ENCODE measurements around the gene WDR88. TPM values are rescaled to one million over a fixed set of nuclear protein-coding genes. Genes with fewer than 3 reads are reported as not detected.
"Not testable (repeated sequence)": the region's sequence is repeated elsewhere in the genome, so short reads cannot be mapped to it uniquely, and the experiment has no call there.

The WDR88 gene
- total RNA-seq, 1 donor from 2014 or later = not detected

DNA sequence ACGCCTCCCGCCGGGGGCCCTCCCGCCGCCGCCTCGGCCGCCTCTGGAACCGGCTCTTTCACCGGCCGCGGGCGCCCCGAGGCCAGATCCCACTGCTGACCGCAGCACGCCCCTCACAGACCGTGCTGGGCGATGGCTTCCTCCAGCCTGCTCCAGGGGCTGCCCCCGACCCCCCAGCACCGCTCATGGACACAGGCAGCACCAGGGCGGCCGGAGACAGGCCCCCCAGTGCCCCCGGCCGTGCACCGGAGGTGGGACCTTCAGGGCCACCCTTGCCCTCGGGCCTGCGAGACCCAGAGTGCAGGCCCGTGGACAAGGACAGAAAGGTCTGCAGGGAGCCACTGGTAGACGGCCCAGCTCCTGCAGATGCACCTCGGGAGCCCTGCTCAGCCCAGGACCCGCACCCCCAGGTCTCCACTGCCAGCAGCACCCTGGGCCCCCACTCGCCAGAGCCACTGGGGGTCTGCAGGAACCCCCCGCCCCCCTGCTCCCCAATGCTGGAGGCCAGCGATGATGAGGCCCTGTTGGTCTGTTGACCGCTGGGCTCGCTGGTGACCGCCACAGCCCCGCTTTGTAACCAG is 75.2 kb downstream of the WDR88 start:
- FAIRE-seq = no peak
- no peaks in the 10 kb centered on the region for H3K36me3 ChIP-seq (ENCODE audit: control insufficient read depth, insufficient read depth, low read length)
- no peaks in the 10 kb centered on the region for H3K27me3 ChIP-seq (ENCODE audit: control insufficient read depth, insufficient read depth, low read length)
- TF ChIP-seq CTCF (IDR thresholded peaks at IDR 0.05; ENCODE audit: insufficient read depth, low read length, severe bottlenecking) = no peak
- H3K4me3 ChIP-seq (ENCODE audit: low read depth, low read length) = no peak overlapping the region
- no peak for DNase-seq (ENCODE audit: low read depth)

DNA sequence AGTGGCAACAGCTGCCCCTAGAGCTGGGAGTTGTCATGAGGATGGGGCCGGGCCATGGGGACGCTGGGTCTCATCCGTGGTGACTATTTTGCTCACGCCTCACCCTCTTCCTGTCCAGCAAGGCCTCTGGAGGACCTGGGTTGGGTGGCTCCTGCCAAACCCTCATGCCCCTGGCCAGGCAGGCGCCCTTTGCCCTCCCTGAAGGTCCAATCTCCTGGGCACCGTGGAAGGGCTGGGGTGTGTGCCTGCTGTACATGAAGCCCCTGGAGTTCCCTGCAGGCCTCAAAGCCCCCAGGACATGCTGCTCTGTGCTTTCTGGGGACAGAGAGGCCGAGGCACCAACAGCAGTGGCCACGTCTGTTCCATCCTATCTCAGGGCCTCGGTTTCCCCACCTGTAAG is 76.0 kb downstream of the WDR88 start:
- no peak for FAIRE-seq
- DNase-seq (ENCODE audit: low read depth) = no peak
- Histone ChIP-seq H3K4me3 (ENCODE audit: low read depth, low read length) (no peak overlapping the region), H3K36me3 (ENCODE audit: control insufficient read depth, insufficient read depth, low read length) (no peaks in the 10 kb centered on the region), H3K27me3 (ENCODE audit: control insufficient read depth, insufficient read depth, low read length) (no peaks in the 10 kb centered on the region)
- no peak for TF ChIP-seq CTCF (IDR thresholded peaks at IDR 0.05; ENCODE audit: insufficient read depth, low read length, severe bottlenecking)

GRCh38 chr19:33208371-33208895 is 76.5 kb downstream of the WDR88 start:
- TF ChIP-seq CTCF (IDR thresholded peaks at IDR 0.05; ENCODE audit: insufficient read depth, low read length, severe bottlenecking) = no peak
- no peak for DNase-seq (ENCODE audit: low read depth)
- no peak overlapping the region for H3K4me3 ChIP-seq (ENCODE audit: low read depth, low read length)
- H3K27me3 ChIP-seq (ENCODE audit: control insufficient read depth, insufficient read depth, low read length) = no peaks in the 10 kb centered on the region
- H3K36me3 ChIP-seq (ENCODE audit: control insufficient read depth, insufficient read depth, low read length) = no peaks in the 10 kb centered on the region
- no peak for FAIRE-seq

DNA sequence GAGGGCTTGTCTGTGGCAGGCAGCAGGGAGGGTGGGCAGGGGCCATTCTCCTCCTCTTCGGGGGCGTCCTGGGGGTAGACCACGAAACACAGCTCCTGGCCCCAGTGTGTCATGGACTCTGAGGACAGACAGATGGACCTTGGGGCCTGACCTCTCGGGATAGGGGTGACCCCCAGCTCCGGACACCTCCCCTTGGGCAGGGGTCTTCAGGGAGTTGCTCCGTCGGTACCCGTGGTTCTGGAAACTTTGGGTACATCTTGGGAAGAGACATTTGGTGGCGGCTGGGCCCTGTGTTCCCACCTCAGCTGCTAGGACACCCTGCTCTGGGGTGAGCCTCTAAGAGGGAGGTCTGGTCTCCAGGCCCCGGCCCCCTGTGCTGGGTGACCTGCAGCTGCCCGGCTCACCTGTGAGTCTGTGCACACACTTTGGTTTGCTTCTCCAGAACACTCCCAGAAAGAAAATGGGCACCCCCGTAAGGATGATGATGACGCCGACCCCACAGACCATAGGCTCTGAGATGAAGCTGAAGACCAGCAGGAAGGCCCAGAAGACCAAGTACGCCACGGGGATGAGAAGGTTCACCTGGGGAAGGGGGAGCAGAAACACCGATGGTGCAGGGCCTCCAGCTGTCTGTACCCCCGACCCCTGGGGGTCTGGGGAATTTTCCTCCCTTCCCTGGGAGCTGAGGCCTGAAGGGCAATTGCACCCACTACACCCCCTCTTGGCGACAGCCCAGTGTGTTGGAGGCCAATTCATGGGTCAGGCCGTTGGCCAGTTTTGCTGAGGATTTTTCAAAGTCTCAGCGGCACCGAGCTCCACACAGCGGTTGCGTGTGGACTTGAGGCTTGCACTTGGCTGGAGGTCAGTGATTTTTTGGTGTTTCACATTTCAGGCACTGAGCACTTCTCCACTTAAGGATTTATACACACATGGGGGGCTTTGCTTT is 77.3 kb downstream of the WDR88 start:
- DNase-seq (ENCODE audit: low read depth) (no peak), FAIRE-seq (no peak)
- Histone ChIP-seq H3K27me3 (ENCODE audit: control insufficient read depth, insufficient read depth, low read length) (no peaks in the 10 kb centered on the region), H3K36me3 (ENCODE audit: control insufficient read depth, insufficient read depth, low read length) (no peaks in the 10 kb centered on the region), H3K4me3 (ENCODE audit: low read depth, low read length) (no peak overlapping the region)
- no peak for TF ChIP-seq CTCF (IDR thresholded peaks at IDR 0.05; ENCODE audit: insufficient read depth, low read length, severe bottlenecking)

DNA sequence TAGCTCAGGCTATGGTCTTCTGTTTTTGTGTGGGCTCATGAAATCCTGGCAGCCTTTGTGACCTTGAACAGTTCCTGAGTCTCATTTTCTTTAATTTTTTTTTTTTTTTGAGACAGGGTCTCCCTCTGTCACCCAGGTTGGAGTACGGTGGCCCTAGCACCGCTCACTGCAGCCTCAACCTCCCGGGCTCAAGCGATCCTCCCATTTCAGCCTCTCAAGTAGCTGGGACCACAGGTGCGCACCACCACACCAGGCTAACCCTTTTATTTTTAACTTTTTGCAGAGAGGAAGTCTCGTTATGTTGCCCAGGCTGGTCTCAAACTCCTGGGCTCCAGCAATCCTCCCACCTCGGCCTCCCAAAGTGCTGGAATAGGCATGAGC is 77.9 kb downstream of the WDR88 start:
- not testable (repeated sequence) for H3K36me3 ChIP-seq (ENCODE audit: control insufficient read depth, insufficient read depth, low read length); FAIRE-seq; H3K27me3 ChIP-seq (ENCODE audit: control insufficient read depth, insufficient read depth, low read length); DNase-seq (ENCODE audit: low read depth); H3K4me3 ChIP-seq (ENCODE audit: low read depth, low read length)

DNA sequence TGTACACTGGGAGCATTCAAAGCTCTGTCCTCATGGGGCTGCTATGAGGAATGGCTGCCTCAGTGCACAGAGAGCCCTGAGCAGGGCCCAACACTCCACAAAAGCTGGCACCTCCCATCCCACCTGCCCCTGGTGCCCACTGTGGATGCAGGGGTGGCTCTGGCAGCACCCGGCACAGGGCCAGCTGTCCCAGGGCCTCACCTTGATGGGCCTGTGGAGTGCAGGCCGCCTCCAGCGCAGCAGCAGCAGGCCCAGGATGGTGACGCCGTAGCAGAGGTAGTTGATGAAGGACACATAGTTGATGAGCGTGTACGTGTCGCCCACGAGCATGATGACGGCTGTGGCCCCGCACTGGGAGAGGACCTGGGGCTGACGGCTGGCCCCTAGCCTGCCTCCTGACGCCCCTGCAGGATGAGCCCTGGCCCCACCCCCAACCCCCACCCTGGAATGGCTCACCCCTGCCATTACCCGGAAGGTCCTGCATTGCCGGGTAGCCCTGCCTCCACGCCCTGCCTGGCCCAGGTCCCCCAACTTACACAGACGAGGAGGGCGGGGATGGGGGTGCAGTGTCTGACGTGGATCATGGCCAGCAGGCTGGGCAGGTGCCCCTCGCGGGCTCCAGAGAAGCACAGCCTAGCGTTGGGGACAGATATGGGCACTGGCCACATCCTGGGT is 78.5 kb downstream of the WDR88 start:
- FAIRE-seq (no peak), DNase-seq (ENCODE audit: low read depth) (no peak)
- no peaks in the 10 kb centered on the region for H3K27me3 ChIP-seq (ENCODE audit: control insufficient read depth, insufficient read depth, low read length)

More for the DNA sequence above, 78.5 kb downstream of the WDR88 start:
- TF ChIP-seq CTCF (IDR thresholded peaks at IDR 0.05; ENCODE audit: insufficient read depth, low read length, severe bottlenecking) = no peak
- Histone ChIP-seq H3K4me3 (ENCODE audit: low read depth, low read length) (no peak overlapping the region), H3K36me3 (ENCODE audit: control insufficient read depth, insufficient read depth, low read length) (no peaks in the 10 kb centered on the region)

Measured in bronchial epithelial cell (primary cell).